HepG2 (cell line): ENCODE measurements around the gene CHTF8. TPM values are rescaled to one million over a fixed set of nuclear protein-coding genes. Genes with fewer than 3 reads are reported as not detected.

ENCODE experiments used
- CSRNP1 ChIP-seq: sonication (generic); formaldehyde crosslinking; IDR thresholded peaks from 2 replicates; pipeline ENCODE4 v1.8.1; 2023; ENCODE audit warnings: mild to moderate bottlenecking, missing genetic modification reagents
- JDP2 ChIP-seq: sonication (generic); formaldehyde crosslinking; IDR thresholded peaks from 2 replicates; pipeline ENCODE4 v1.8.1; 2022; ENCODE audit warnings: missing genetic modification reagents, borderline replicate concordance
- MIER2 ChIP-seq: IDR thresholded peaks from 2 replicates; pipeline ENCODE4 v1.6.1; 2016; ENCODE audit warnings: missing biosample characterization, missing genetic modification reagents
- NR1H2 ChIP-seq: sonication (generic); formaldehyde crosslinking; IDR thresholded peaks from 2 replicates; pipeline ENCODE4 v1.8.1; 2022; ENCODE audit warnings: low read depth, missing genetic modification reagents, borderline replicate concordance
- PRDM10 ChIP-seq: sonication (generic); formaldehyde crosslinking; IDR thresholded peaks from 2 replicates; pipeline ENCODE4 v1.4.0; 2020; ENCODE audit warnings: low read depth, missing genetic modification reagents
- SALL1 ChIP-seq: sonication (generic); formaldehyde crosslinking; IDR thresholded peaks from 2 replicates; pipeline ENCODE4 v1.8.0; 2022; ENCODE audit warnings: mild to moderate bottlenecking, missing genetic modification reagents
- ZNF276 ChIP-seq: sonication (generic); formaldehyde crosslinking; IDR thresholded peaks from 2 replicates; pipeline ENCODE4 v1.4.0; 2020; ENCODE audit warnings: mild to moderate bottlenecking, low read depth, missing genetic modification reagents
- ZNF281 ChIP-seq: sonication (generic); formaldehyde crosslinking; IDR thresholded peaks from 2 replicates; pipeline ENCODE4 v1.4.0; 2020; ENCODE audit warnings: missing genetic modification reagents, borderline replicate concordance
- ZNF709 ChIP-seq: sonication (generic); formaldehyde crosslinking; IDR thresholded peaks from 2 replicates; pipeline ENCODE4 v1.5.0; 2020; ENCODE audit warnings: mild to moderate bottlenecking, missing genetic modification reagents
- polyA plus RNA-seq, 8 experiments: library from polyadenylated mRNA; depleted of rRNA in 3 of 8; stranded (reverse) in 7 of 8; unstranded in 1 of 8; fragments of >200 nt; fragmentation: Illumina TruSeq in 4 of 8; extraction: Trizol in 4 of 8; gene quantifications; 2 replicates each; pipeline versions ENCODE4 v1.2.1 to v1.2.3, GENCODE V29; 2011 to 2016; ENCODE audit warnings: low read depth in 4 of 8, missing spikeins in 1 of 8, mixed read lengths in 1 of 8; ENCODE audit not compliant: insufficient read depth in 1 of 8
- total RNA-seq, 5 experiments: library from RNA; depleted of rRNA; stranded (reverse); fragments of >200 nt; fragmentation: Illumina TruSeq; extraction: Trizol; gene quantifications; 2 replicates each; pipeline ENCODE4 v1.2.3, GENCODE V29; 2016; ENCODE audit warnings: low read depth in 1 of 5
- TF ChIP-seq, protein P1 (sequence below): IDR thresholded peaks from 2 replicates; pipeline ENCODE4 v1.6.1; 2016; ENCODE audit warnings: missing genetic modification reagents, missing compliant biosample characterization
- TF ChIP-seq, protein P2 (sequence below): sonication (generic); formaldehyde crosslinking; conservative IDR thresholded peaks from 2 replicates; pipeline ENCODE4 v1.4.0; 2020; ENCODE audit warnings: missing genetic modification reagents
- TF ChIP-seq, protein P3 (sequence below): sonication (generic); formaldehyde crosslinking; IDR thresholded peaks from 2 replicates; pipeline ENCODE4 v1.4.0; 2020; ENCODE audit warnings: missing genetic modification reagents

The CHTF8 gene
- total and polyA plus RNA-seq, 2 of the 13 experiments (the other 11 are each of a cell fraction or from before 2014, with no cell fraction given) = 37.2 to 67.5 TPM

GRCh38 chr16:69131839-69132423 is 457 bp downstream of the CHTF8 start (continued):
- TF ChIP-seq PRDM10 (CRISPR knock-in tag) (no peak), NR1H2 (CRISPR knock-in tag) (0 out of 2 replicates have a peak, but pooled peaks have one; percentile 10), SALL1 (CRISPR knock-in tag) (no peak), MIER2 (CRISPR knock-in tag) (no peak), JDP2 (no peak), ZNF709 (CRISPR knock-in tag) (0 out of 2 replicates have a peak, but pooled peaks have one; percentile 11), CSRNP1 (CRISPR knock-in tag) (no peak; the same call in 1 of the 2 replicates), ZNF276 (CRISPR knock-in tag) (no peak), ZNF281 (CRISPR knock-in tag) (peak; percentile 97)
- TF ChIP-seq, protein P1, sequence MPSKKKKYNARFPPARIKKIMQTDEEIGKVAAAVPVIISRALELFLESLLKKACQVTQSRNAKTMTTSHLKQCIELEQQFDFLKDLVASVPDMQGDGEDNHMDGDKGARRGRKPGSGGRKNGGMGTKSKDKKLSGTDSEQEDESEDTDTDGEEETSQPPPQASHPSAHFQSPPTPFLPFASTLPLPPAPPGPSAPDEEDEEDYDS (CRISPR knock-in tag) = no peak
- TF ChIP-seq, protein P2, sequence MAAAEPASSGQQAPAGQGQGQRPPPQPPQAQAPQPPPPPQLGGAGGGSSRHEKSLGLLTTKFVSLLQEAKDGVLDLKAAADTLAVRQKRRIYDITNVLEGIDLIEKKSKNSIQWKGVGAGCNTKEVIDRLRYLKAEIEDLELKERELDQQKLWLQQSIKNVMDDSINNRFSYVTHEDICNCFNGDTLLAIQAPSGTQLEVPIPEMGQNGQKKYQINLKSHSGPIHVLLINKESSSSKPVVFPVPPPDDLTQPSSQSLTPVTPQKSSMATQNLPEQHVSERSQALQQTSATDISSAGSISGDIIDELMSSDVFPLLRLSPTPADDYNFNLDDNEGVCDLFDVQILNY (CRISPR knock-in tag) = no peak
- TF ChIP-seq, protein P3, sequence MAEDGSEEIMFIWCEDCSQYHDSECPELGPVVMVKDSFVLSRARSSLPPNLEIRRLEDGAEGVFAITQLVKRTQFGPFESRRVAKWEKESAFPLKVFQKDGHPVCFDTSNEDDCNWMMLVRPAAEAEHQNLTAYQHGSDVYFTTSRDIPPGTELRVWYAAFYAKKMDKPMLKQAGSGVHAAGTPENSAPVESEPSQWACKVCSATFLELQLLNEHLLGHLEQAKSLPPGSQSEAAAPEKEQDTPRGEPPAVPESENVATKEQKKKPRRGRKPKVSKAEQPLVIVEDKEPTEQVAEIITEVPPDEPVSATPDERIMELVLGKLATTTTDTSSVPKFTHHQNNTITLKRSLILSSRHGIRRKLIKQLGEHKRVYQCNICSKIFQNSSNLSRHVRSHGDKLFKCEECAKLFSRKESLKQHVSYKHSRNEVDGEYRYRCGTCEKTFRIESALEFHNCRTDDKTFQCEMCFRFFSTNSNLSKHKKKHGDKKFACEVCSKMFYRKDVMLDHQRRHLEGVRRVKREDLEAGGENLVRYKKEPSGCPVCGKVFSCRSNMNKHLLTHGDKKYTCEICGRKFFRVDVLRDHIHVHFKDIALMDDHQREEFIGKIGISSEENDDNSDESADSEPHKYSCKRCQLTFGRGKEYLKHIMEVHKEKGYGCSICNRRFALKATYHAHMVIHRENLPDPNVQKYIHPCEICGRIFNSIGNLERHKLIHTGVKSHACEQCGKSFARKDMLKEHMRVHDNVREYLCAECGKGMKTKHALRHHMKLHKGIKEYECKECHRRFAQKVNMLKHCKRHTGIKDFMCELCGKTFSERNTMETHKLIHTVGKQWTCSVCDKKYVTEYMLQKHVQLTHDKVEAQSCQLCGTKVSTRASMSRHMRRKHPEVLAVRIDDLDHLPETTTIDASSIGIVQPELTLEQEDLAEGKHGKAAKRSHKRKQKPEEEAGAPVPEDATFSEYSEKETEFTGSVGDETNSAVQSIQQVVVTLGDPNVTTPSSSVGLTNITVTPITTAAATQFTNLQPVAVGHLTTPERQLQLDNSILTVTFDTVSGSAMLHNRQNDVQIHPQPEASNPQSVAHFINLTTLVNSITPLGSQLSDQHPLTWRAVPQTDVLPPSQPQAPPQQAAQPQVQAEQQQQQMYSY (CRISPR knock-in tag) = no peak
